Stimulated activated CD8-positive, alpha-beta memory T cell treated with anti-CD3 and anti-CD28 coated beads, Interleukin-2, amount 100 ng/mL, for 1 hour (primary cell): ENCODE data around the gene MAFB.

Experiments used
- DNase-seq, 2 donors: peaks; one replicate each; pipeline ENCODE4 v3.0.0-alpha.2; 2020; ENCODE audit warnings: low read depth in 2 of 2

Gene MAFB

GRCh38 chr20:40659567-40659966 is 29.5 kb downstream of the MAFB start:
- DNase-seq = no peak

GRCh38 chr20:40658509-40658908 is 30.5 kb downstream of the MAFB start:
- no peak for DNase-seq

GRCh38 chr20:40657526-40657925 is 31.5 kb downstream of the MAFB start:
- no peak for DNase-seq

DNA sequence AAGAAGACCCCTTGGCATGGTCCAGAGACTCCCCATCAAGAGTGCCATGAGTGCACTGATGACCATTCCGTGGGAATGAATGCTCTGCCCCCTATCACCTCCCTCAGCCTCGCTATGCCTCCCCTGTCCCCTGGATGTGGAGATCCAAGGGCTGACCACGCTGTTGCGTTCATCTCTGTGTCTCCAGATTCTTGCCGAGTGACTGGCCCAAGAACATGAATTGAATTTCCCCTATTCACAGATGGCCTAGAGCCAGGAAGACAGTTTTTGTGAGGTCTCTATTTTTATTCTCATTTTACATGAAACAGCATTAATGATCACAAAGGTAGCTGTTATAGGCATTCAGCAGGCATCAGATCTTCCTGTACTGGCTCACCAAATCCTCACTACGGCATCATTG is 33.6 kb downstream of the MAFB start:
- DNase-seq = no peak

DNA sequence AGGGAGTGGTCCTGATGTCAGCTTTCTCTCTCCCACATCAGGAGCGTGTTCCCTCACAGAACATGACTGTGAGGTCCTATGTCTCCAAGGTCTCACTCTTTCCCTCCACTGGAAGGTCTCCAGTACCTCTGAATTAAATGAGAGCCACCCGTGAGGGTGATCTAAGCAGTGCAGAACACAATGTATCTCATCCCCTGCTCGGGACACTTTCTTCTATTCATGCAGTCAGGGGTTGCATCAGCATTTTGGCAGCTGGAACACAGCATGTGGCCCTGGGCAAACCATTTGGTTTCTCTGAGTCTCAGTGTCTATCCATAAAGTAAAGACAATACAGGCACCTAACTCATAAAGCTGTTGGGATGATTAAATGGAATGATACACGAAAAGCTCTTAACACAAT is 34.2 kb downstream of the MAFB start:
- no peak for DNase-seq

- no peak for DNase-seq
Measured at GRCh38 chr20:40652441-40652987, 36.5 kb downstream of the MAFB start.

- no peak for DNase-seq
Measured at GRCh38 chr20:40651151-40651550, 37.9 kb downstream of the MAFB start.

DNA sequence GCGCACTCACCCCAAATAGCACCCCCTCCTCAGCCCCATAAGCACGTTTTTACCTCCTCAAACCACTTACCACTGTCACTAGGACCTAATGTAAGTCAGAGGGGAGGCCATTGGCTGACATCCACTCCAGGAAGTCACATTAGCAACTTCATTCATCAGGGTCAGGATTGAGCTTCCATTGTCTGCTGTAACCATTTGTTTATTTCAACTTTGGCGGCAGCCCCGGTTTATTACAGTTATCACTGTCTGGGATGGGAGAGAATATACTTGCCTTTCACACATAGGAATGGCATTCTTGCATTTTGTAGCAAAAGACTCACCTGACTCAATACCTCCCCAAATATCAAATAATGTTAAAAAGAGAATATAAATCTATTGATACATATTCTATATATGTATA is 38.3 kb downstream of the MAFB start:
- DNase-seq = no peak

DNA sequence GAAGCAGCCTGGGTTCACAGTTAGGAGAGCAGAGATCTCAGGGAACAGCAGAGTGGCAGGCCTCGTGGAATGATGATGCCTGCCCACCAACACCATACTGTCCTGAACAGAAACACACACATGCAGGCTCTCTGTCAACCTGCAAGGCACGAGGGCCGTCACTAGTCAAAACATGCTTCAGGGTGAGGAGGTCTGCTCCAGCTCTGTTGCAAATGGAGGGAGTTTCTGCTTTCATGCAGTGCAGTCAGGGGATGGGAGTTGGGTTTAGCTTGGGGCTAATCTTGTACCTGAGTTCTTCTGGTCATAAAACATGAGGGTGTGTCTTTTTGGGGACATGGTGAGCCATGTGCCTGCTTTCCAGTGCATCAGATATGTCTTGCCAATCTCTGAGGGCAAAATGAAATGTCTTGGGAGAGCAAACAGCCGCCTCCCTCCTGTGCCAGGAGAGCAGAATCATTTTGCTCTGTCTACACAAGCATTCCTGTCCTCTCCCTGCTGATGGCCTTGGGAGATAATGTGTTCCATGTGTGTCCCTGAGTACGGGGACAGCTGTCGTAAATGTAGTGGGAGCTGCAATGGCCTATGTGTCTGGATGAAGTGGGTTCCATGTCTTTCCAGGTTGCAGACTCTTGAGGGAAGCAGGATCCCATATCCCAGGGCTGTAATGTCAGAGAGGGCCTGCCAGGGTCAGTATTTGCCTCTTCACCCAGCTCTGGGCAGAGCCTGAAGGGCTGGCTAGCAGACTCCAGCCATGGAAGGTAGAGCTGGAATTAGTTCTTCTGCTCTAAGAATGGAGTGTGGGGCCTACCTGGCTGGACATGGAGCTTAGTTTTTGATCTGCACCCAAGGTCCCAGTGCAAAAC is 40.6 kb downstream of the MAFB start:
- no peak for DNase-seq

GRCh38 chr20:40646813-40647212 is 42.2 kb downstream of the MAFB start:
- DNase-seq = no peak

- DNase-seq = no peak
Measured at GRCh38 chr20:40646361-40646760, 42.7 kb downstream of the MAFB start.

DNA sequence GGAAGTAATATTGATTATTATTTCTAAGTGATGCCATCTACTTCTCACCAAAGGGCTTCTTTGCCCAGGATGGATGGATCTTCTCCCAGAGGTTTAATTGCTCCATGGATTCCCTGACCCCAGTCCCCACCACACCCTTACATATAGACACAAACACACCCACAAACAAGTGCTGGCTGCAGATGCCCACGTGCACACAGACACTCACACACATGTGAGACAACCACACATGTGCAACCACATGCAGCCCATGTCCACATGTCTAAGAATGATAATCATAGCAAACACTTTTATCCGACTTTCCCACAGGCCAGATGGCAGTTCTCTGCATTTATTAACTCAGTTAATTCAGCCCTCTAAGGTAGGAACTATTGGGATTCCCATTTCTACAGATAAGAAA is 44.2 kb downstream of the MAFB start:
- DNase-seq = no peak

- DNase-seq = no peak
Measured at GRCh38 chr20:40643891-40644290, 45.1 kb downstream of the MAFB start.

GRCh38 chr20:40641809-40642208 is 47.2 kb downstream of the MAFB start:
- no peak for DNase-seq

GRCh38 chr20:40641202-40641601 is 47.8 kb downstream of the MAFB start:
- no peak for DNase-seq

GRCh38 chr20:40640667-40641066 is 48.4 kb downstream of the MAFB start:
- DNase-seq = no peak

DNA sequence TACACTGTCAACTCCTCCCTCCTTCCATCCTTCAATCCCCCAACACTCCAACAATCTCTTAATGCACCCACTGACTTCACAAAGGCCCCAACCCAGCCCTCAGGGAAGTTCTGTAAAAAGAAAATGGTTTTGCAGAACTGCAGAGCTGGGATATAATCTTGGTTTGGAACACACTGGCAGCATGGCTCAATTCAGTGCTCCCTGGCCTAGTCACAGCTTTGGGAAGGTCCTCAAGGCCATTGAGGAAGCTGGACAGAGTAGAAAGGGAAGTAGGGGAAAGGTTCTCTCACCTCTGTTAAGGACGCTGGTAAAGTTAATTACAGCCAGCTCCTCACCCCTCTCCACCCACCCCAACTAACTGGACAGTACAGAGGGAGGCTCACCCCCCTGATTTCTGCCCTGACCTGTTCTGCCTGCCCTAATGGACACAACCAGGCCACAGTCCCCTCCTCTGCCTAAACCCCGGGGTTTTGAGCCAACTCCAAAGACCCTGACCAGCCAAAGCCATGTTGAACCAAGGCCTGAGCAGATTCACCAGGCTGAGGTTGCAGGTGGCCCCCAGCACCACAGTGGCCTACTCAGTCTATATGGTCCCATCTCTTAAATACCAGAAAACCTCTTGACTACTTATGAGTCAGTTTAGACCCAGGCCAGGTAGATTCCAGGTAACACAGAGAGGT is 49.2 kb downstream of the MAFB start:
- DNase-seq = no peak

DNA sequence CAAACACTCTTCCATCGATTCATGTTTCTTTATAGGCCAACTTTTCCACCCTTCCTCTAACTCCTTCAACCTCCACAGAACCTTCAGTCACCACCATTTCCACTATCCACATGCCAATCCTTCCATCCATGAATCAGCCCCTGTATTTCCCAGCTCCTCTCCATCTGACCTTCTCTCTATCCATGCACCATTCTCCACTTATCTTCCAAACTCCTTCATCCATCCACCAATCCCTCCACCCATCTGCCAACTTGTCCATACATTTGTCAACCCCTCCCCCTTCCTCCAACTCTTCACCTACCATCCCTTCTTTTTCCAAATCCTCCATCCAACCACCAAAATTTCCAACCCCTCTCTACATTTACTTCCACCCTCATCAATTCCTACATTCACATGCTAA is 49.9 kb downstream of the MAFB start:
- no peak for DNase-seq

- no peak for DNase-seq
Measured at GRCh38 chr20:40638414-40638813, 50.6 kb downstream of the MAFB start.

DNA sequence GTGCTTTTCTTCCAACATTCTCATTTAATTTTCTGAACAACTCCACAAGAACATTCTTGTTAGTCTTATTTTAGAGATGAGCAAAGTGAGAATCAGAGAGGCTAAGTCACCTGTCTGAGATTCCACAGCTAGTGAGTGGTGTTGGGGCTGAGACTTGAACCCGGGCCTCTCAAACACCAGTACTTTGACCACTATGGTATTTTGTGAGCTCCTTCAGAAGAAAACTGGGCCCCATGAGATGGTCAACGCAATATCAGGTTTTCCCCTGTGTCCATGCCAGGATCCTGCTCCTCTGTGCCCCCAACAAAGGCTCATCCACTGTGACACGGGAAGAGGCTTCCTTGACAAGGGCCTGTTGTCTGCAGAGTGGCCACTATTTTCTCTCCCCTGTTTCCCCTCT is 51.9 kb downstream of the MAFB start:
- DNase-seq = no peak

GRCh38 chr20:40636486-40636885 is 52.5 kb downstream of the MAFB start:
- no peak for DNase-seq

GRCh38 chr20:40635971-40636370 is 53.1 kb downstream of the MAFB start:
- DNase-seq = no peak
